ENCODE results near the gene ARID1B.

DNA sequence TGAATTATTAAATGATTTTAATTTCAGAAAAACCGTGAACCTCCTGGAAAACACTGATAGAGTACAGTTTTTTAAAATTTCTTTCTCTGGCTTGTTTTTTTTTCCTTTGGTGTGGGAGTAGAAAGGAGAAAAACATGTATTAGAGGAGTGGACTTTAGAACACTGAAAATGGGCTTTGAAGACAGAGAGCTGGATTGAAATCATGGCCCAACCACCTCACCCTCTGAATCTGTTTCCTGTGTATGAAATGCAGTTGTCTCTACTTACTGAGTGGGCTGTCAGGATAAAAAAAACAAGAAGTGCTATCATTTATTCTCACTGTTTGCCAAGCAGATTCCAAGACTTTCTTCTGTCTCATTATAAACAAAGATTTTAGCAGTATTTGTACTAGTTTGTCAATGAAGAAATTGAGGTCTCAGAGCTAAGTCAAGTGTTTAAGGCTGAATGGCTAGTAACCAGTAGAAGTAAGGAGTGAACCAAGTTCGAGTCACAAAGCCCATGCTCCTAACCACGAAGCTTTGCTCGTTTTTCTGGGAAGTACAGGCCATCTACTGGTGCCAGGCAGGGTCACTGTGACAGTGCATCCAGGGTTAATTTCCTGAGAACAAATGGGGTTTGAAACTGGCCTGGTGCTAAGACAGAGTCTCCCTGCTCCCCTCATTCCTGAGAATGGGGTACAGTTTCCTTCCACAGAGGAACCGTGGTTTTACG lies 289.8 kb downstream of the ARID1B start:
- TF ChIP-seq, protein P1, sequence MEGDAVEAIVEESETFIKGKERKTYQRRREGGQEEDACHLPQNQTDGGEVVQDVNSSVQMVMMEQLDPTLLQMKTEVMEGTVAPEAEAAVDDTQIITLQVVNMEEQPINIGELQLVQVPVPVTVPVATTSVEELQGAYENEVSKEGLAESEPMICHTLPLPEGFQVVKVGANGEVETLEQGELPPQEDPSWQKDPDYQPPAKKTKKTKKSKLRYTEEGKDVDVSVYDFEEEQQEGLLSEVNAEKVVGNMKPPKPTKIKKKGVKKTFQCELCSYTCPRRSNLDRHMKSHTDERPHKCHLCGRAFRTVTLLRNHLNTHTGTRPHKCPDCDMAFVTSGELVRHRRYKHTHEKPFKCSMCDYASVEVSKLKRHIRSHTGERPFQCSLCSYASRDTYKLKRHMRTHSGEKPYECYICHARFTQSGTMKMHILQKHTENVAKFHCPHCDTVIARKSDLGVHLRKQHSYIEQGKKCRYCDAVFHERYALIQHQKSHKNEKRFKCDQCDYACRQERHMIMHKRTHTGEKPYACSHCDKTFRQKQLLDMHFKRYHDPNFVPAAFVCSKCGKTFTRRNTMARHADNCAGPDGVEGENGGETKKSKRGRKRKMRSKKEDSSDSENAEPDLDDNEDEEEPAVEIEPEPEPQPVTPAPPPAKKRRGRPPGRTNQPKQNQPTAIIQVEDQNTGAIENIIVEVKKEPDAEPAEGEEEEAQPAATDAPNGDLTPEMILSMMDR (IDR thresholded peaks at IDR 0.05): no peak
- no peak for TF ChIP-seq POLR2A (IDR thresholded peaks at IDR 0.05)
